Skeletal muscle satellite cell (primary cell): ENCODE measurements around the gene SYNDIG1.

ENCODE experiments used
- H3K27me3 ChIP-seq: 2 replicates; pipeline ENCODE4 v1.7.0; 2013; ENCODE audit warnings: low read length; ENCODE audit not compliant: control insufficient read depth, insufficient read depth
- H3K36me3 ChIP-seq: 2 replicates; pipeline ENCODE4 v1.7.0; 2013; ENCODE audit warnings: mild to moderate bottlenecking, control low read depth, low read length; ENCODE audit not compliant: insufficient read depth
- H3K4me1 ChIP-seq: 2 replicates; pipeline ENCODE4 v1.7.0; 2013; ENCODE audit warnings: low read length; ENCODE audit not compliant: control insufficient read depth, insufficient read depth
- H3K4me2 ChIP-seq: 2 replicates; pipeline ENCODE4 v1.7.0; 2013; ENCODE audit warnings: mild to moderate bottlenecking, low read length
- H3K4me3 ChIP-seq: 2 replicates; pipeline ENCODE4 v1.7.0; 2013; ENCODE audit warnings: low read length
- H3K9ac ChIP-seq: 2 replicates; pipeline ENCODE4 v1.7.0; 2013; ENCODE audit warnings: mild to moderate bottlenecking, low read depth, low read length, moderate library complexity
- H3K9me3 ChIP-seq: replicated peaks from 2 replicates; pipeline ENCODE4 v1.7.0; 2013; ENCODE audit warnings: mild to moderate bottlenecking, control low read depth, low read length

Gene SYNDIG1

GRCh38 chr20:24489631-24490260 lies 20.3 kb downstream of the SYNDIG1 start:
- Histone ChIP-seq H3K27me3 (no peaks in the 10 kb centered on the region), H3K9me3 (no peaks in the 10 kb centered on the region), H3K4me1 (no peaks in the 10 kb centered on the region), H3K4me2 (no peak overlapping the region), H3K4me3 (no peak overlapping the region), H3K9ac (no peak overlapping the region), H3K36me3 (no peaks in the 10 kb centered on the region)

GRCh38 chr20:24490598-24490997 lies 21.2 kb downstream of the SYNDIG1 start:
- no peak overlapping the region for H3K9ac ChIP-seq
- no peaks in the 10 kb centered on the region for H3K36me3 ChIP-seq
- no peaks in the 10 kb centered on the region for H3K27me3 ChIP-seq
- H3K4me2 ChIP-seq: no peak overlapping the region
- H3K9me3 ChIP-seq: no peaks in the 10 kb centered on the region
- no peaks in the 10 kb centered on the region for H3K4me1 ChIP-seq
- H3K4me3 ChIP-seq: no peak overlapping the region

DNA sequence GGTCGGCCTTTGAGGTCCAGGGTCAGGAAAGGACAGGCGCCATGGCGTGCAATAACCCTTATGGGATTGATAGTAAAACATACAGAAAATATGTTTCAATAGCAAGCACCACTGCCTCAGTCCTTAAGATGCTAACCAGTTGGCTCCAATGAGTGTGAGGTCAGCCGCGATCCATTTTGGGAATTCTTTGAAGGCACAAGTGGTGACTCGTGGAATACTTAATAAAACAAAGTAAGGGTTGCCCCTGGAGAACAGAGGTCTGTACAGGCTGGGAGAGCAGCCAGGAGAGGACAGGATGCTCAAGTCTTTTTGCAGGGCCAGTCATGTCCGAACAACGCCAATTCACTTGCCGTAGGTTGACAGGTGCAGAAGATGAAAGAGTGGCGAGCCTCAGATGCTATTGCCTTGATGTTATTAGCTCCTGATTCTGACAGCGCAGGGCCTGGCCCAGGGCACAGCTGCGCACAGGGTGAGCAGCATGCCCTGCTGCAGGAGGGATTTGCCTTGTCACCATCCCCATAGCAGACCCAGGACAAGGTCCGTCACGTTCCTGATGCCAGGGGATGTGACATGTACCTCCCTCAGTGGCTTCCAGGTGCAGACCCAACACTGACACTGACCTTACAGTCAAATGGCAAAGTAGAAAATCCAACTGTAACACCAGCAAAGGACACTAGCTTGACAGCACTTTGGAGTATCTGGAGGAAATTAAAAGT lies 21.8 kb downstream of the SYNDIG1 start:
- Histone ChIP-seq H3K4me1 (no peaks in the 10 kb centered on the region), H3K9ac (no peak overlapping the region), H3K27me3 (no peaks in the 10 kb centered on the region), H3K9me3 (no peaks in the 10 kb centered on the region), H3K4me2 (no peak overlapping the region), H3K4me3 (no peak overlapping the region), H3K36me3 (no peaks in the 10 kb centered on the region)

- Histone ChIP-seq H3K27me3 (no peaks in the 10 kb centered on the region), H3K4me1 (no peaks in the 10 kb centered on the region), H3K9ac (no peak overlapping the region), H3K9me3 (no peaks in the 10 kb centered on the region), H3K4me2 (no peak overlapping the region), H3K36me3 (no peaks in the 10 kb centered on the region), H3K4me3 (no peak overlapping the region)
Observed at GRCh38 chr20:24492031-24492607, 22.7 kb downstream of the SYNDIG1 start.

DNA sequence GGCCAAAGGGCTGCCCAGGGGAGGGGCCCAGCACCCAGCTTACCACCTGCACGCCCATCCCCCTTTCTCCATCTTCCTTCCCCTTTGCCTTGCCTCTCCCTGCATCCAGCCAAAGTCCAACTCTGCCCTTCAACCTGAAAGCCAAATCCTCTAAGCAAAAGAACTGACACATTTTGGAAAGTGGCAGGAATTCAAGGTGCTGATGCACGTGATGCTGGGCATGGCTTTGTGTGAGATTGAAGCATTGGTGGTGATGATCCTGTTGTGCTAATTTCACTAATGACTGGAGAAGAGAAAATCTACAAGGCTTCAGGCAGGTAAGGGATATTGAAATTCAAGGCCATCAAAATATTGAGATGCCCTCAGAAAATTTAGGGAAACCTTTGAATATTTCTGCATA lies 23.3 kb downstream of the SYNDIG1 start:
- no peaks in the 10 kb centered on the region for H3K27me3 ChIP-seq
- H3K4me2 ChIP-seq: no peak overlapping the region
- H3K9me3 ChIP-seq: no peaks in the 10 kb centered on the region
- no peaks in the 10 kb centered on the region for H3K36me3 ChIP-seq
- H3K4me1 ChIP-seq: no peaks in the 10 kb centered on the region
- no peak overlapping the region for H3K4me3 ChIP-seq
- no peak overlapping the region for H3K9ac ChIP-seq

DNA sequence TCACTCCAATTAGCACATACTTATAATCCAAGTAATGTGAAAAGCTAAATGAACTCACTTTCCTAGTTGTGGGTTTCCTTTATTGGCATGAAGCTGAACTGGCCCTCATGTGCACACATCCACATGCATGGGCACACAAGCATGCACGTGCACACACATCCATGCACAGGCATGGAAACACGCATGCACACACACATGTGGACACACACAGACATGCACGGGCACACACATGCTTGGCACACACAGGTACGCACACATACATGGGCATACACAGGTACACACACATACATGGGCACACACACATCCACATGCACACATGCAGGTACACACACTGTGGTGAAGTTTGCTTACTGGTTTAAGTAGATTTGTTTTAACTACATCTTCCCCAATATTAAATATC lies 23.8 kb downstream of the SYNDIG1 start:
- Histone ChIP-seq H3K36me3 (no peaks in the 10 kb centered on the region), H3K4me3 (no peak overlapping the region), H3K4me2 (no peak overlapping the region), H3K4me1 (no peaks in the 10 kb centered on the region), H3K9me3 (no peaks in the 10 kb centered on the region), H3K9ac (no peak overlapping the region), H3K27me3 (no peaks in the 10 kb centered on the region)

DNA sequence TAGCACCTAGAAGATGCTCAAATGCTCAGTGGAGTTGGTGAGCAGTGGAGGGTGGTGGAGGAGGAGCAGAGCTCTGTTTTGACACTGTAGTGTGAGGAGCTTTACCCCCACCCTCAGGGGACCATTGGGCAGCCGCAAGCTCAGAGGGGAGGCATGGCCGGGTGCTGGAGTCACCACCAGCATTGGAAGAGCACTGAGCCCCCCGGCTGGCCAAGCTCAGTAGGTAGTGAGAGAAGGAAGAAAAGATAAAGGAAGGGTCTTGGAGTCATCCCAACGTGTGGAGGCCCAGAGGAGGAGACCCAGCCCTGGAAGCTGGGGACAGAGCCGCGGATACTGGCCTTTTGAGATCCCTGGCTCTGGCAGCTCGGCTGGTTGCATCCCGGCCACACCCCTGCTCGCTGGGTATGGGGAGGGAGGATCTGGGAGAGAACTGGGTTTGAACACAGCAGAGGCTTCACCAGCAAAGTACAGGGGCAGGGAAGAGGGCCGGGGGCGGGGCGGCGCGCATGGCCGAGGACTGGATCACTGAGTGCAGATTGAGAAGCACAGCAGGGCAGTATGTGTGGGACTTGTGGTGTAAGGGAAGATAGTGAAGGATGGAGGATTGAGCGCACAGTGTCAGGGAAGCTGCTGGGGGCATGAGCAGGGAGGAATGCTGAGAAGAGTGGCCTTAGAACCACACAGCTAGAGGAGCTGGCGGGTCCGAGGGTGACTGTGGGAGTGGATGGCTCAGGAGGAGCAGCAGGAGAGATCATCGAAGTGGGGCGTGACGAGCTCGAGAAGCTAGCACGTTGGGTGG lies 24.4 kb downstream of the SYNDIG1 start:
- no peaks in the 10 kb centered on the region for H3K27me3 ChIP-seq
- H3K4me2 ChIP-seq: no peak overlapping the region
- no peak overlapping the region for H3K4me3 ChIP-seq
- H3K9me3 ChIP-seq: no peaks in the 10 kb centered on the region
- no peaks in the 10 kb centered on the region for H3K4me1 ChIP-seq
- no peak overlapping the region for H3K9ac ChIP-seq
- no peaks in the 10 kb centered on the region for H3K36me3 ChIP-seq

DNA sequence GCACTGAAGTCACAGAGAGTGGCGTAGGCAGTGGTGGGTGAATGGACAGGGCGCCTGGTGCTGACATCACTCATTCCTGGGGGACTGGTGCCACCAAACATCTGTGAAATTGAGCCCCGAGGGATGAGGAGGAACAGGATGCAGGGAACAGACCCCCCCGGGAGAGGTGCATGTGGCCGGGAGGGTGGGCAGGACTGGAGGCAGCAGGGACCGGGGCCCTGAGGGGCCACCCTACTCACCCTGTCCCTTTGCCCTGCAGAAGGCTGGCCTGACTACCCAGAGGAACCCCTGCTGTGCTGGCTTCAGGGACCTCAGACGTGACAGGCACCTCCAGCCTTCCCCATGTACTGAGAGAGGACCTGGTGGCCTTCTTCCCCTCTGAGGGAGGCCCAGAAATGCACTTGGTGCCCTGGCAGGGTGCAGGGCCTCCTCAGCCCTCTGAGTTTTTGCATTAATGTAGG lies 25.1 kb downstream of the SYNDIG1 start:
- Histone ChIP-seq H3K9me3 (no peaks in the 10 kb centered on the region), H3K9ac (no peak overlapping the region), H3K27me3 (peaks cover 1% of the 10 kb centered on the region), H3K4me3 (no peak overlapping the region), H3K36me3 (no peaks in the 10 kb centered on the region), H3K4me2 (no peak overlapping the region), H3K4me1 (no peaks in the 10 kb centered on the region)

- no peak overlapping the region for H3K9ac ChIP-seq
- no peaks in the 10 kb centered on the region for H3K9me3 ChIP-seq
- H3K27me3 ChIP-seq: peaks cover 5% of the 10 kb centered on the region
- no peaks in the 10 kb centered on the region for H3K36me3 ChIP-seq
- H3K4me3 ChIP-seq: no peak overlapping the region
- no peak overlapping the region for H3K4me2 ChIP-seq
- H3K4me1 ChIP-seq: no peaks in the 10 kb centered on the region
Observed at GRCh38 chr20:24495266-24495665, 25.8 kb downstream of the SYNDIG1 start.

- Histone ChIP-seq H3K9me3 (no peaks in the 10 kb centered on the region), H3K4me1 (no peaks in the 10 kb centered on the region), H3K27me3 (peaks cover 5% of the 10 kb centered on the region), H3K9ac (no peak overlapping the region), H3K4me2 (no peak overlapping the region), H3K4me3 (no peak overlapping the region), H3K36me3 (no peaks in the 10 kb centered on the region)
Observed at GRCh38 chr20:24497851-24498250, 28.4 kb downstream of the SYNDIG1 start.

DNA sequence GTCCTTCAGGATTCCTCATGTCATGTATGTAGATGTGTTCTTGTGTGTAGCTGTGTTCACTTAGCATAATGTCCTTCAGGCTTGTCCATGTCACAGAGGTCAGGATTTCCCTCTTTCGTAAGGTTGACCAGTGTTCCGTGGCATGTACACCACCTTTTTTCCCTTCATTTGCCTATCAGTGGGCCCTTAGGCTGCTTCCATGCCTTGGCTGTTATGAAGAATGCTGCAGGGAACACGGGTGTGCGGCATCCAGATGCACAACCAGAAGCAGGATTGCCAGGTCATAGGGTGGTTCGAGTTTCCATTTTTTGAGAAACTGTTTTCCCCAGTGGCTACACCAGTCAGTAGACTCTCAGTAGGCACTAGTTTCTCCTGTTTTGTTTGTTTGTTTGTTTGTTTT lies 29.2 kb downstream of the SYNDIG1 start:
- no peak overlapping the region for H3K9ac ChIP-seq
- H3K4me3 ChIP-seq: no peak overlapping the region
- no peaks in the 10 kb centered on the region for H3K9me3 ChIP-seq
- H3K36me3 ChIP-seq: no peaks in the 10 kb centered on the region
- H3K4me2 ChIP-seq: no peak overlapping the region
- H3K27me3 ChIP-seq: peaks cover 5% of the 10 kb centered on the region
- no peaks in the 10 kb centered on the region for H3K4me1 ChIP-seq
